GM21786 (cell line): ENCODE data around the gene RTL5.

Experiments used
- ATAC-seq: cut with Tn5 transposase; IDR thresholded peaks from one replicate; pipeline ENCODE4 v1.9.1; 2021; ENCODE audit not compliant: unreplicated experiment

Gene RTL5

DNA sequence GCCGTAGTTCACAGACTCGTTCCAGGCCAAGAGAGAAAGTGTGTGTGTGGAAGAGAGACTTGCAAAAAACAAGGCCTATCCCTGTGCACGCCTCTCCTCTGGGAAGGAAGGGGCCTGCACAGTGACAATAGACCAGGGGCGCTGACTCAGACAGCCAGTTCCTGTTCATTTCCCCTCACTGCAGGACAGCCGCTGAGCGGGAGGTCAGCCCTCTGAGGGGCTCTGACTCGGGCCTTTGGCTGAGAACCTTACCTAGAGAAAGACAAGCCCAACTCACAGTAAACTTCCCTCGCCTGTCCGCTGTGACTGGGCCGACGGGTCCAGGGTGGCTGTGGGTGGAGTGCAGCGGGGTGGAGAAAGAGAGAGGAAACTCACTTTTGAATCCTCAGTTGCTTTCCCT is 52.1 kb downstream of the RTL5 start:
- no peak for ATAC-seq

DNA sequence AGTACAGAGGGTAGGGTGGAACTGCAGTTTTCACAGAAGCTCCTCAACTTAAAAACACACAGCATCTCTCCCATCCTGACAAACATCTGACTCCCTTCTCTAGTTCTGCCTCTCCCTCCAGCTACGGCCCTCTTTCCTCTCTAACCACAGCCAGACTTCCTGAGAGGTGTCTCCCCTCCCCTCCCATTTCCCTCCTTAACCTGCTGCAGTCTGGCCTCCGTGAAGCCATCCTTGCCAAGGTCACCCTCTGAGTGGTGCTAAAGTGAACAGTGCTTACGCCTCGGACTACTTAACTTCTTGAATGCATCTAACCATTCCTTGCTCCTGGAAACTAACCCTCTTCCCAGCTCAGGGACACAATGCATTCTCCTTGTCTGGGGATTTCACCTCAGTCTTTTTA is 53.3 kb downstream of the RTL5 start:
- no peak for ATAC-seq
